Endometrial microvascular endothelial cells (primary cell): ENCODE results near the gene DCAF7. TPM values are rescaled to one million over a fixed set of nuclear protein-coding genes. Genes with fewer than 3 reads are reported as not detected.

ENCODE experiments used
- in situ Hi-C: cut with HindIII; loops from 2 replicates; pipeline ENCODE4 v1.10.0; 2017; ENCODE audit warnings: low sequenced_read_pairs, low pct_unique_long_range_greater_than_20kb; ENCODE audit errors: inconsistent ontology term
- total RNA-seq: library from RNA; depleted of rRNA; stranded (reverse); fragments of >200 nt; gene quantifications from one replicate; pipeline ENCODE4 v1.2.3, GENCODE V29; 2015; ENCODE audit errors: inconsistent ontology term

DCAF7 gene, protein sequence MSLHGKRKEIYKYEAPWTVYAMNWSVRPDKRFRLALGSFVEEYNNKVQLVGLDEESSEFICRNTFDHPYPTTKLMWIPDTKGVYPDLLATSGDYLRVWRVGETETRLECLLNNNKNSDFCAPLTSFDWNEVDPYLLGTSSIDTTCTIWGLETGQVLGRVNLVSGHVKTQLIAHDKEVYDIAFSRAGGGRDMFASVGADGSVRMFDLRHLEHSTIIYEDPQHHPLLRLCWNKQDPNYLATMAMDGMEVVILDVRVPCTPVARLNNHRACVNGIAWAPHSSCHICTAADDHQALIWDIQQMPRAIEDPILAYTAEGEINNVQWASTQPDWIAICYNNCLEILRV
- 49.5 TPM for total RNA-seq

DNA sequence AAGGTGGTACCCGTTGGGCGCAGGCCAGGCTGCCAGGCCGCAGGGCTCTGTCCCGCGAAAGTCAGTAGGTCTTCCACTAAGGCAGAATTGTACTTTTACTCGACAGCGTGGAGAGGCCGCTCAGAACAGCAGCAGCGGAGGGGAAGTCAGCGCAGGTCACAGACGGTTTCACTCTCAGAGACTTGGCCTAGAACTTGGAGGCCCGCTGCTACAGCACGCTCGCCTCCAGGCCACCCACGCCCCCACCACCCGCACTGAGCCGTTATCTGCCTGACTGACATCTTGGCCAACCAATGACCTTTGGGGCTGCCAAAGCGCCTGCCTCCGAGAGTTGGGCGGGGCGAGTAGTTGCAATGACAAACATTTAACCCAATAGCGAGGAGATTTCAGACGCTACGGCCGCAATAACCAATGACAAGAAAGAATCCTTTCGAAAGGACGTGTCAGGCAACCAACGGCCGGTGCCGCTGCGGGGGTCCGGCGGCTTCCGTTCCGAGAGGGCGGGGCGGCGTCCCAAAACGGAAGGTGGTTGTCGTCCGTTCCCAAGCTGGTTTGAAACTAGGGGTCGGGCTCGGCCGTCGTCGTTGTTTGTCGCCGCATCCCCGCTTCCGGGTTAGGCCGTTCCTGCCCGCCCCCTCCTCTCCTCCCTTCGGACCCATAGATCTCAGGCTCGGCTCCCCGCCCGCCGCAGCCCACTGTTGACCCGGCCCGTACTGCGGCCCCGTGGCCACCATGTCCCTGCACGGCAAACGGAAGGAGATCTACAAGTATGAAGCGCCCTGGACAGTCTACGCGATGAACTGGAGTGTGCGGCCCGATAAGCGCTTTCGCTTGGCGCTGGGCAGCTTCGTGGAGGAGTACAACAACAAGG is at the start of gene DCAF7:
DCAF7 (plus strand) TSS at position 532 of the 871 bp plus-strand sequence; CDS start at position 733, 201 bp downstream.
- in situ Hi-C loops = no loop called here

DNA sequence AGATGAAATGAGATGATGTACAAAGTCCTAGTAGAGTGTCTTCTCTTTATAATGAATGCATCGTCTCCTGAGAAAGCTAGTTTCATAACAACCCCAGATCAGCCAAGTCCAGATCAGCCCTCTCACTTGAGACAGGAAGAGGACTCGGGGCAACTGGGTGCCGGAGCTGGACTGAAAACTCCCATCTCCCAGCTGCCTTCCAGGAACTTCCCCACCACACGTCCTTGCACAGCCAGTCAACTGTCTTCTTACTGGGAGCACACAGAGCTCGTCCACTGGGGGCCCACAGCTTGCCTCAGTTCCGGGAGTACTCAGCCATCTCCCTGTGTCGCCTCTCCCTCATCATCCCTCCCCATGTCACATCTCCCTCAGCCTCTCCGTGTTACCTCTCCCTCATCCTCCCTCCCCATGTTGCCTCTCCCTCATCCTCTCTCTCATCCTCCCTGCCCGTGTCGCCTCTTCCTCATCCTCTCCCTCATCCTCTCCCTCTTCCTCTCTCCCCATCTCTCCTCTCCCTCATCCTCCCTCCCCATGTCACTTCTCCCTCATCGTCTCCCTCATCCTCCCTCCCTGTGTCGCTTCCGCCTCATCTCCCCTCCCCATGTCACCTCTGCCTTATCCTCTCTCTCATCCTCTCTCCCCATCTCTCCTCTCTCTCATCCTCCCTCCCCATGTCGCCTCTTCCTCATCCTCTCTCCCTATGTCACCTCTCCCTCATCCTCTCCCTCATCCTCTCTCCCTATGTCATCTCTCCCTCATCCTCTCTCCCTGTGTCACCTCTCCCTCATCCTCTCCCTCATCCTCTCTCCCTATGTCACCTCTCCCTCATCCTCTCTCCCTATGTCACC is 49.5 kb upstream of the DCAF7 start:
- in situ Hi-C loops = no loop called here

DNA sequence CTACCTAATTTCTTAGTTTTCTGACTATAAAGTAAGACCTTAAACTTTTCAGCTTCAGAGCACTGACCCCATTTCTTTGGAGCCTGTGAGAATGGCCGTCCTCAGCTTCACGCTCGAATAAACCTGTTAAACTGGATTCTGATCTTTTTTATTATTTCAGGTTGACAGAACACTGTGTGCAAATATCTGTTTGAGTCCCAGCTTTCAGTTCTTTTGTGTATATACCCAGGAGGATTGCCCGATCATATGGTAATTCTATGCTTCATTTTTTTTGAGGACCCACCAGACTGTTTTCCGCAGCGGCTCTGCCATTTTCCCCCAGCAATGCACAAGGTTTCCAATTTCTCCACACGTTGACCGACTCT is 47.0 kb upstream of the DCAF7 start:
- in situ Hi-C loops = no loop called here

DNA sequence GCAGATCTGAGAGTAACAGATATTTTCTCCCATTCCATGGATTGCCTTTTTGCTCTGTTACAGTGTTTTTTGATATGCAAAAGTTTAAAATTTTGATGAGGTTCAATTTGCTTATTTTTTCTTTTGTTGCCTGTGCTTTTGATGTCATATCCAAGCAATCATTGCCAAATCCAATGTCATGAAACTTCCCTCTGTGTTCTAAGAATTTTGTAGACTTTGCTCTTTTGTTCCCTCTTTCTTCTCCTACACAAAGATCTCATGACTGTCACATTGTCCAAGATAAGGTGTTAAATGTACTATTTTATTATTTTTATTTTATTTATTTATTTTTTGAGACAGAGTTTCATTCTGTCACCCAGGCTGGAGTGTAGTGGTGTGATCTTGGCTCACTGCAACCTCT is 46.0 kb upstream of the DCAF7 start:
- in situ Hi-C loops = no loop called here

DNA sequence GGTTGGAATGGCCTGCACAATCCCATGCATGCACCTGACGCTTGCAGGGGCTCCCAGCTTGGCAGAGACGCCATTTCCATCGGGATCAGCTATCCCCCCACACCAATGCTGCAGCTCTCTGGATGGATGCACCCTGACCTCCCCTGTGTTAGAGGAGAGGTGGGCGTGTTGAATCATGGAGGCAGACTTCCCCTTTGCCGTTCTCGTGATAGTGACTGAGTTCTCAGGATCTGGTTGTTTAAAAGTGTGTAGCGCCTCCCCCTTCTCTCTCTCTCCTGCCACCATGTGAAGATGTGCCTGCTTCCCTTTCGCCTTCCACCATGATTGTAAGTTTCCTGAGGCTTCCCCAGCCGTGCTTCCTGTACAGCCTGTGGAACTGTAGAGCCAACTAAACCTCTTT is 44.9 kb upstream of the DCAF7 start:
- in situ Hi-C loops = no loop called here

DNA sequence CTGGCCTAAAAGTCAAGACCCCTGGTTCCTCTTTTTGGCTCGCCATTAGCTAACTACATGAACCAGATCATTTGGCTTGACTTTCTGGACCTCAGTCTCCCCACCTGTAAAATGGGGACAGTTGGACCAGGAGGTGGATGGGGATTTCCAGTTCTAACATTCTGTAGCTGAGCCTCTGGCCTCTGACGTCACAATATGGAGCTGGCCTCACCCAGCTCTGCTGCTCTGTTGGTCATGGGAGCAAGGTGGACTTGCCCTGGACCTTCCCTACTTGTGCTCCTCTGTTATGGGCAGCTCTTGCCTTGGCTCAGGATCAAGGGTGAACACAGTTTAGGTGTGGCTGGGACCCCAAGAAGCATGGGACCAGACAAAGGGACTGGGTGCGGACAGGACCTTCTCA is 43.6 kb upstream of the DCAF7 start:
- in situ Hi-C loops = no loop called here

DNA sequence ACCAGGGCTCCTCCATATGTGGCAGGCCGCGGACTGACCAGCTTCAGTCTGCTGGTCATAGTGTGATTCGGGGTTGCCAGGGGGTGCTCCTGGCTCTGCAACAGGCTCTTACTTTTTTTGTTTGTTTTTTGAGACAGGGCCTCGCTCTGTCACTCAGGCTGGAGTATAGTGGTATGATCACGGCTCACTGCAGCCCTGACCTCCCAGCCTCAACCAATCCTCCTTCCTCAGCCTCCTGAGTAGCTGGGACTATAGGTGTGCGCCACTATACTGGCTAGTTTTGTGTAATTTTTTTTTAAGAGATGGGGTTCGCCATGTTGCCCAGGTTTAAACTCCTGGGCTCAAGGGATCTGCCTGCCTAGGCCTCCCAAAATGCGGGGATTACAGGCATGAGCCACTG is 38.9 kb upstream of the DCAF7 start:
- in situ Hi-C loops = no loop called here

DNA sequence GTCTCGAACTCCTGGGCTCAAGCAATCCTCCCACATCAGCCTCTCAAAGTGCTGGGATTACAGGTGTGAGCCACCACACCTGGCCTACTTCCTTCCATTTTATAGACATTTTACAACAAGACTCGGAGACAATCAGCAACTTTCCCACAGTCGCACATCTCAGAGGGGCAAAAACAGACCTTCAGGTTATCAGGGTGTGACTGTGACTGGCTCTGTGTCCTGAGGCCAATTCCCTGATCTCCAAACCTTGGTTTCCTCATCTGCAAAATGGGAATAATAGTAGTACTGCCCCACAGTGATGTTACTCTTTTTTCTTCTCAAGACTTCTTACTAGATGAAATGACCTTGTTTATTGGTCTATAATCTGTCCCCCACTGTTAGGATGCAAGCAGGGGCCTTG is 37.9 kb upstream of the DCAF7 start:
- in situ Hi-C loops = no loop called here

DNA sequence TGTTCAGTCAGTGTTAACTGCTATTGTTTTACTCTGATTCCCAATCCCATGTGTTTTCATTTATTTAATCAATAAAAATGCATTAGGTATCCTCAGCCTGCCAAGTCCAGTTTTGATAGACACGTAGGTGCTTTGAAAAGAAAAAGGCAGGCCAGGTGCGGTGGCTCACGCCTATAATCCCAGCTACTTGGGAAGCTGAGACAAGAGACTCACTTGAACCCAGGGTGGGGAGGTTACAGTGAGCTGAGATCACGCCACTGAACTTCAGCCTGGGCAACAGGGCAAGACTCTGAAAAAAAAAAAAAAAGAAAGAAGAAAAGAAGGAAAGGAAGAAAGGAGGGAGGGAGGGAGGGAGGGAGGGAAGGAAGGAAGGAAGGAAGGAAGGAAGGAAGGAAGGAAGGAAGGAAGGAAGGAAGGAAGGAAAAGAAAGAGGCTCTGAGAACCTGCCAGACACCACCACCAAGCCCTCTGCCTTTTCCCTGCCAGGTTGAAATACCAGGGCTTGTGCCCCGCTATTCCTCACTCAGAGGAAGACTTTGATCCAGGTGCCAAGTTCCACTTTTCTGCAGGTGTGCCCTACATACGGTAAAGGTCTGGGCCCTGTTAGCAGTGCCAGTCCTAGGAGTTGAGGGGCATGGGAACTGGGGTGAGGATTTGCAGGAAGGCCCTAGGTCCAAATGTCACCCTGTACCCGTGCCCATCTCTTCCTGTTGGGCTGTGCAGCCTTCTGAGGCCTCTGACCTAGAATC is 37.2 kb upstream of the DCAF7 start:
- in situ Hi-C loops = no loop called here

DNA sequence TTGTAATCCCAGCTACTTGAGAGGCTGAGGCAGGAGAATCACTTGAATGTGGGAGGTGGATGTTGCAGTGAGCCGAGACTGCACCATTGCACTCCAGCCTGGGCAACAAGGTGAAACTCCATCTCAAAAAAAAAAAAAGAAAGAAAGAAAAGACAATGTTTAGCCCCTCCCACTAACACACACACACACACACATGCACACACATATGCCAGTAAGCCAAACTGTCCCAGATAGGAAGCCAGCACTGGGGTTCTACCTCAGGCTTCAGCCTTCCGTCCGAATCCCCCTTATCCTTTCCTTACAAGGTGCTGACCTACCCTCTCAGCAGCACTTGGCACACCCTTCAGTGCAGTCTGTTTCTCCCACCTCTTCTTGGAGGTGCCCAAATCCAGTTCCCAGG is 35.8 kb upstream of the DCAF7 start:
- in situ Hi-C loops = no loop called here

DNA sequence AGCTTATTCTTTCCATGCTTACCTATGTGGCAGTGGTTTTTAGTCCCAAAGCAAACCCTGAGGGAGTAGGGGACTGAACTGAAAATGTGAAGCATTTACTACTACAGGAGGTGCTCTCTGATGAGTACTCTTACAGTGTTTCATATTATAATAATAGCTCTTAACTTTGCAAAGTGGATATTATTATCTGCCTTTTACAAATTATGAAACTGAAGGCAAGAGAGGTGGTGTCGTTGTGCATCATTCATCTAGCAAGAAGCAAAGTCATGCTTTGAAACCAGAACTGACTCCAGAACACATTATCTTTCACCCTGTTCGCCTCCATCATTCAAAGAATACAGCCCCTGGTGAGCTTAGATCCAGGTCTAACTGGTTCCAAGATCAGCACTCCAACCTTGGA is 35.3 kb upstream of the DCAF7 start:
- in situ Hi-C loops = no loop called here

DNA sequence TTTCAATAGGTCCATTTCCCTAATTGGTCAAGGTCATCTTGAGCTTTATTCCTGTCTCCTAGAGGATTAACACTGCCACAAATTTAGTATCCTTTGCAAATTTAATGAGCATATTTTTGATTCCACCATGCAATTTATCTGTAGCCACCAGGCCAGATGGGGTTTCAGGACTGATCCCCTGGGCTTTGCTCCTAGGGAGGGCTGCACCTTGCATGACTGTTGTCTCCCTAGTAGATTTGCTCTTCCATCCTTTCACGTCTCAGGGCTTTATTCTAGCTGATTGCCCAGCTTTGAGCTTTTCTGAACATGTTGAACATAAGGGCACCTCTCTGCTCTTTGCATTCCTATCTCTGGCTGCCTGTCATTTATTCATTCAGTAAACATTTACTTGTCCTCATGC is 34.9 kb upstream of the DCAF7 start:
- in situ Hi-C loops = no loop called here

DNA sequence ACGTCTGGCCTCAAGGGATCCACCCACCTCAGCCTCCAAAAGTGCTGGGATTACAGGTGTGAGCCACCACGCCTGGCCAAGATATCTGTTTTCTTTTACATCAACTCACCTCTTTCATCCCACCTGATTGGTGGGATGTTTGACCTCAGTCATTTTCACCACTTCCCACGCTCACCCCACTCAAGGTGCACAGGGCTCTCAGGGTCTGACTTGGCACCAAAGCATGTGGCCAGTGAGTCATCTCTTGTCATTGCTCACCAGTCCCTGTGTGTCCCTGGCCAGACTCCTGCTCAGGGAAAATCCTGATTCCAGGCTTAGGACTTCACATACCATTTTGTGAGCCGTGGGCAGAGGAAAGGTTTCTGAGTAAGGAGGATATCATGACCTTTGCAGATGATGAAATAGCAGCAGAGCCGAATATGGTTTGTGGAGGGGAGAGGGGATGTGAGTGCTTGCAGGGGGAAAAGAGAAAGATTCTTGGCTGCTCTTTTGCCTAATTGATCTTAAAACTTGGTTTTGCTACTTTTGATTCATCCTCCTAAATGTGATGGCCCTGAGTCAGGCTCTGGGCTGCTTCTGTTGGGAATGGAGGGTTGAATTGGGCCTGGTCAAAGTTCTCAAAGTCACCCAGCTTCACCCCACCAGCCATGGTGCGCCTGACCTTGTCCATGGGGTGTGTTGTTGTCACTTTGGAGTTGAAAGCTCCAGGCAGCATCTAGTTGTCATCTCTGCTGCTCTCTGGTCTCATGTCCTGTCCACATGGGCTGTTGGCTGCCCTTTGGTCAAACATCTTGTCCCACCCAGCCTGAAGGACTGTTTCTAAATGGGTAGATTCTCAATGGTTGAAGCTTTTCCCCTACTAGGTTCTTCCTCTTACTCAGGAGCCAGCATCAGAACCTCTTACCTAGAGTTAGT is 33.1 kb upstream of the DCAF7 start:
- in situ Hi-C loops = no loop called here

DNA sequence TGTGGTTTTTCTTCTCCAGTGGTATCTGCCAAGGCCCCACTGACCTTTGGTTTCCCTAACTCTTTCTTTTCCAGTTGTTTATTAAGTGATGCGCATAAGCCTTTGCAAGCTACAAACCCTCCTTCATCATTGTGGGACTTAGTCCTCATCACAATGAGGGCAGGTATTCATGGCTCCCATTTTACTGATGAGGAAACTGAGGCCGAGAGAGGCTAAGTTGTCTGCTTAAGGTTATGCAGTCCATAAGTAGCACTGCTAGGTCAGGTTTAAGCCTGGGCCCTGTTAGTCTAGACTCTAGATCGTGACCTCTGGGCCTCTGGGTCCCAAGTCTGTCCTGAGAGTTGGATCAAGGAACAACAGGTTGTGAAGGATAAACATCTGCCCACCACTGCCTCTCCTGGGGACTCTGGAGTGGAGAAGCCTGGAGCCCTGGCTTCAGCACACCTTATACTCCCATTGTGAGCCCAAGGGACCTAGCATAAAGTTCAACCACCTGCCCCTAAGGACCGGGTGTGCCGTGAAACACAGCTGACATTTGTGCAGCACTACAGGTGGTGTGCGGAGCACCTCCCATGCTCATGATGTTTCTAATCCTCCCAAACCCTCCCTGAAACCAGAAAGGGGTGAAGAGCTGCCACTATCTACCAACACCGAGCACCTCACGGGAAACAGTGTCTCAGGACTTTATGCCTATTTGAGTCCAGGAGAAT is 32.3 kb upstream of the DCAF7 start:
- in situ Hi-C loops = no loop called here

DNA sequence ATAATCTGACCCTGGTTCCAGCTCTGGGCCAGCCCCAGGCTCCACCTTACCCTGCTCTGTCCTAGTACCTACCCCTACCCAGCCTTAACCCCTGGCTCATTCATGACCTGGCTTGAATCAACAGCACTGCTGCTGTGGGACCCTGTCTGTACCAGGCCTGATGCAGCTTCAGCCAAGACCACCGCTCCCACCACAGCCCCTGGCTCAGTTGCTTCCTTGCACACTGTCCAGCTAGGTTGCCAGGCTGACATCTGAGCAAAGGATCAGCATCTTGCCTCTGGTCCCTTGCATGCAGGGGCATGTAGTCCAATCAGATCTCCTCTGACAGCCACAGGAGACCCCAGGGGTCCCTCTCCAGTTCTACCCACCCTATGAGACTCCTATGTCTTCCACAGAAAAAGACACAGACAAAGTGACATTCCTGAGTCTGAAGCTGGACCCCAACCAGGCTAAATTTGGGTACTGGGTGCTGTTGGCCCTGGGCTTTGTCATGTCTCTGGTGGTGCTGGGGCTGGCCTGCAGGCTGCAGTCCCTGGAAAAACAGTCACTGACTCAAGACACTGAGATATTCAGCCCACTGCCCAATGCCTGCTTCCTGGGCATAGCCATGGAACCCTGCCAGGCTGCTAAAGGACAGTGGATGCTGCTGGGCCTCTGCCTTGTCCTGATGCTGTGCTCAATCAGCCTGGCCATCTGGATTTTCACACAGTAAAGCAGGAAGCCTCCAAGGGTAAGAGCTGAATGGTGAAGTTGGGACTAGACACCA is 31.0 kb upstream of the DCAF7 start:
- in situ Hi-C loops = no loop called here

DNA sequence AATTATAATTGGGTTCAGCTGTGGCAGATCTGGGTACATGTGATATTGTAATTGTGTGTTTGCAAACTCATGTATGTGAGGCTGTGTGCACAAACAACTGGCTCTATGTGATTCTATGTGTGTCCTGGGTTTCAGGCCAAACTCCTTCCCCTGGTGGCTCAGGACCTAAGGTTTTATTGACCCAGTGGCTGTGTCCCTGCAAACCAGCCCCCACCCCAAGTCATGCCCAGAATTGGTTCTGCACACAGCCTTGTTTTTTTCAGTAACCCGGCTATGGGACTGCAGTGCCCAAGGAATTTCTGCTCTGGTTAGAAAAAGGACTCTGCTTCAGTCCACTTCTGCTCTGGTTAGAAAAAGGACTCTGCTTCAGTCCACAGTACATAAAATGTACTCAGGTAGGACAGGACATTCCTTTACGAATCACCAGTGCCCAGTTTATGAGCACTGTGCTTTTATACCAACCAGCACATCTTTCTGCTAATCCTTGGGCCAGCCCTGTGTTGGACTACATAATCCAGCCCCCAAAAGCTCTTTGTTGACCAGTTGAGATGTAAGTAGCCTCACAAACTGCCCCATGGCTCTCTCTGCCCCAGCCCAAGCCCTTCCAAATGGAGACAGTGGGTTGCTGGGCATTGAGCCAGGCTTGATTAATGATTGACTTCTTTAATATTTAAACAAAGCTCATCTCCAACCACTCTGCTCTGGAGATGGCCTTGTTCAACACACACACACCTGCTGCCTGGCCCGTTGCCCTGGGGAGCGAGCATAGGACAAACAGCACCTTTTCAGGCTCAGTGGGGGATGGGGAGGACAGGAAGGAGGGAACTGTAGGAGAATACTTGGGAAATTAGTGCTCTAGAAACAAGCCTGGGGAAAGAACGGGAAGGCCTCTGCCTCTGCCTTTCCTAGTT is 30.1 kb upstream of the DCAF7 start:
- in situ Hi-C loops = no loop called here
